ENCODE results near the gene NKAIN4. TPM values are rescaled to one million over a fixed set of nuclear protein-coding genes. Genes with fewer than 3 reads are reported as not detected.

NKAIN4 gene
- total RNA-seq, 1 donor from 2014 or later: 44.0 TPM

DNA sequence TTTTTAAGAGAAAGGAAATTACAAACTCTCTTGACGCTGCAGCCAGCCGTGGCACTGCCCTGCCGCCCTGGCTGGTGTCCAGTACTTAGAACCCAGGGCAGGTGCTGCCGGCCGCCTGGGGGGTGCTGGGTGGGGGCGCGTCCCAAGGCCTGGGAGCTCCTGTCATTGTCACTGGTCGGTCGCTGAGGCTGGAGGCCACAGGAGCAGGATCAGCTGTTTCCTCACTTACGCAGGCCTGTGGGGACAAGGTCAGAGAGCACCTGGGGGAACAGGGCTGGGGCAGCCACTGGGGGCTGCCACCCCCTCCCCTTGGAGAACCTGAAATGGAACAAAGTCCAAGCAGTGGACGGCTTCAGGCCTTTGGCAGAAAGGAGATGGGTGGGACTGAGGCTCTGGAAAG is 13.0 kb downstream of the NKAIN4 start:
- DNase-seq (ENCODE audit: low read depth, low spot score): no peak
- Mint-ChIP-seq H3K36me3 (ENCODE audit: low read depth) (no peaks in the 10 kb centered on the region), H3K9me3 (no peaks in the 10 kb centered on the region), H3K27me3 (ENCODE audit: low read depth) (peaks cover 2% of the 10 kb centered on the region), H3K27ac (ENCODE audit: unreplicated experiment) (no peak overlapping the region), H3K4me1 (peaks cover 15% of the 10 kb centered on the region), H3K4me3 (no peak overlapping the region)
- TF ChIP-seq CTCF (conservative IDR thresholded peaks at IDR 0.05): no peak

DNA sequence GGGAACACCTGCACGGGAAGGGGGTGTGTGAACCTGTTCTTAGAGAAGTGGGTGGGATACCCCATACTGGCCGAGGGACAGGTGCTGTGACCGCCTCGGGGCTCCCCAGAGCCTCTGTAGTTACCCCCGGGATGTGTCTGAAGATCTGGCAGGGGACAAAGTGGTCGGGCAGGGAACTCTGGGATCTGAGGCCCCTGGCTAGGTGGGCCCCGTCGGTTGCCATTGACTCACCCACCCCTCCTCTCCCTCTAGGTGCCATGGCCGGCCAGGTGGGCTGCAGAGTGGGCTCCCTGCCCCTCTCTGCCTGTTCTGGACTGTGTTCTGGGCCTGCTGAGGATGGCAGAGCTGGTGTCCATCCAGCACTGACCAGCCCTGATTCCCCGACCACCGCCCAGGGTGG is 14.3 kb downstream of the NKAIN4 start:
- Mint-ChIP-seq H3K27ac (ENCODE audit: unreplicated experiment) (peak overlapping the region; percentile 75), H3K36me3 (ENCODE audit: low read depth) (no peaks in the 10 kb centered on the region), H3K9me3 (no peaks in the 10 kb centered on the region), H3K27me3 (ENCODE audit: low read depth) (peaks cover 2% of the 10 kb centered on the region), H3K4me3 (no peak overlapping the region), H3K4me1 (peaks cover 24% of the 10 kb centered on the region)
- no peak for DNase-seq (ENCODE audit: low read depth, low spot score)
- no peak for TF ChIP-seq CTCF (conservative IDR thresholded peaks at IDR 0.05)

GRCh38 chr20:63239431-63239830 is 14.8 kb downstream of the NKAIN4 start:
- H3K9me3 Mint-ChIP-seq: no peaks in the 10 kb centered on the region
- H3K27ac Mint-ChIP-seq (ENCODE audit: unreplicated experiment): peak overlapping the region; percentile 75
- peaks cover 2% of the 10 kb centered on the region for H3K27me3 Mint-ChIP-seq (ENCODE audit: low read depth)
- DNase-seq (ENCODE audit: low read depth, low spot score): no peak
- H3K4me1 Mint-ChIP-seq: peaks cover 24% of the 10 kb centered on the region
- no peak overlapping the region for H3K4me3 Mint-ChIP-seq
- no peak for TF ChIP-seq CTCF (conservative IDR thresholded peaks at IDR 0.05)
- H3K36me3 Mint-ChIP-seq (ENCODE audit: low read depth): no peaks in the 10 kb centered on the region

DNA sequence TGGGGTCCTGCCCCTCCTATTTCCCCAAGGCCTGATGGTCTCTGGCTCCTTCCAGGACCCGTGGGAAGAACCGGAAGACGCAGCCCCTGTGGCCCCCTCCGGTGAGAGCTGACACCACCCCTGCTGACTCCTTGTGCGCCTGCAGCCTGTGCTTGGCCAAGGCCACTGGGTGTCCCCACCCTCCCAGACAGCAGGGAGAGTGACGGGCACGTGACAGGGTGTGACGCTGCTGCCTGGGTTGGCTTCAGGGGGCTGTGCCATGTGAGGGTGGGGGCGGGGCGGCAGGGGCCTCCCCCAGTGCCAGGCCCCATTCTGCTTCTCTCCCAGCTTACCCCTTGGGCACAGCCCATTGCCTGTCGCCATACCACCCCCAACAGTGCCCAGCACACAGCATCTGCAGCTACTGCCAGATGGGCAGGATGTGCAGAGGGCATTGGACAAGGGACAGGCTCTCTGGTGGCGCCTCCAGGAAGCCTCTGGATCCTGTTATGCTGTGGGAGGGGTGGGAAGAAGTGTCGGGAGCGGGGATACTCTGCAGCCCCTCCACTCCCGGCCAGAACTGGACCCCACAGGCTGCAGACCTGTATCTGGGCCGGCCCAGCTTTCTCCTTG is 15.6 kb downstream of the NKAIN4 start:
- no peak for TF ChIP-seq CTCF (conservative IDR thresholded peaks at IDR 0.05)
- Mint-ChIP-seq H3K4me3 (no peak overlapping the region), H3K4me1 (peaks cover 24% of the 10 kb centered on the region), H3K27ac (ENCODE audit: unreplicated experiment) (no peak overlapping the region), H3K27me3 (ENCODE audit: low read depth) (peaks cover 2% of the 10 kb centered on the region), H3K9me3 (no peaks in the 10 kb centered on the region), H3K36me3 (ENCODE audit: low read depth) (no peaks in the 10 kb centered on the region)
- no peak for DNase-seq (ENCODE audit: low read depth, low spot score)

DNA sequence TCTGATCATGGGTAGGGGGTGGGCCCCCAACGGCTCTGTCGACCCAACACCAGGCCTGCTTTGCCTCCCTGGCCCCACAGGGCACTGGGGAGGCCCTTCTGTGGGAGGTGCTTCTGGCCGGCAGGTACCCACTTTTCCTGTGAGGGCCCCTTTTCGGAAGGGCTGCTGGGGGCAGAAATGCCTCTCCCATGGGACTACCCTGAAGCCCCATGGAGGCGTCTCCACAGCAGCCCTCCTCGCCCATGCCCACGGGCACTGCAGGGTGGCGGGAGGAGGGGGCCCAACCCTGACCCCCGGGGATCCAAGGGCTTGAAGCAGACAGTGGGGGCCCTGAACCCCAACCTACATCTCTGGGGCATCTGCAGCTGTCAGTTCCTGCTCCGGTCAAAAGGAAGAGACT is 16.2 kb downstream of the NKAIN4 start:
- H3K4me3 Mint-ChIP-seq: no peak overlapping the region
- peaks cover 24% of the 10 kb centered on the region for H3K4me1 Mint-ChIP-seq
- H3K9me3 Mint-ChIP-seq: no peaks in the 10 kb centered on the region
- no peaks in the 10 kb centered on the region for H3K36me3 Mint-ChIP-seq (ENCODE audit: low read depth)
- no peak for DNase-seq (ENCODE audit: low read depth, low spot score)
- peaks cover 2% of the 10 kb centered on the region for H3K27me3 Mint-ChIP-seq (ENCODE audit: low read depth)
- TF ChIP-seq CTCF (conservative IDR thresholded peaks at IDR 0.05): no peak
- no peak overlapping the region for H3K27ac Mint-ChIP-seq (ENCODE audit: unreplicated experiment)

Measured in neural crest cell (in vitro differentiated cells).